Retinal pigment epithelial cell (primary cell): ENCODE results near the gene RTRAF.

Experiments
- DNase-seq: peaks from one replicate; pipeline ENCODE4 v3.0.0-alpha.2; 2010; ENCODE audit warnings: low read depth
- H3K4me3 ChIP-seq: 2 replicates; pipeline ENCODE4 v1.5.1; 2011; ENCODE audit warnings: mild to moderate bottlenecking, low read length, control low read depth, moderate library complexity
- TF ChIP-seq, protein P1 (sequence below): conservative IDR thresholded peaks from 2 replicates; pipeline ENCODE4 v1.5.1; 2011; ENCODE audit warnings: low read depth, low read length, control low read depth, inconsistent platforms

The RTRAF gene

DNA sequence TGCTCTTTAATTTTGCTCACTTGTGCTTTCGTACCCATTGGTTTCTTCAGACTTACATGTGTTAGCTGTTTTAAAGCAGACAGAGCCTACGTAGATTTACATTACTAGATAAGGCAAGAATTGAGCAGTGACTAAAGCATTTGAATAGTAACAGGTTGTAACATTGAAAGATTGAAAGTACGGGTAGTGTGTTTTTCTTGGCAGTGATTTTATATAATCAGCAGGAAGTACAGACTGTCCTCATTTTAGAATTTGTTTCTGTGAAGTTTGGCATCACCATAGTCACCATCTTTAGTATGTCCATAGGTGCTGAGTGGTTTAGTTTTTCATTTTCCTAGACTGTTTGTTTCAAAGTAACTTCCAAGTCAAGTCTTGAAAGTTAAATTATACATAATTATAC lies 14.0 kb downstream of the RTRAF start:
- TF ChIP-seq, protein P1, sequence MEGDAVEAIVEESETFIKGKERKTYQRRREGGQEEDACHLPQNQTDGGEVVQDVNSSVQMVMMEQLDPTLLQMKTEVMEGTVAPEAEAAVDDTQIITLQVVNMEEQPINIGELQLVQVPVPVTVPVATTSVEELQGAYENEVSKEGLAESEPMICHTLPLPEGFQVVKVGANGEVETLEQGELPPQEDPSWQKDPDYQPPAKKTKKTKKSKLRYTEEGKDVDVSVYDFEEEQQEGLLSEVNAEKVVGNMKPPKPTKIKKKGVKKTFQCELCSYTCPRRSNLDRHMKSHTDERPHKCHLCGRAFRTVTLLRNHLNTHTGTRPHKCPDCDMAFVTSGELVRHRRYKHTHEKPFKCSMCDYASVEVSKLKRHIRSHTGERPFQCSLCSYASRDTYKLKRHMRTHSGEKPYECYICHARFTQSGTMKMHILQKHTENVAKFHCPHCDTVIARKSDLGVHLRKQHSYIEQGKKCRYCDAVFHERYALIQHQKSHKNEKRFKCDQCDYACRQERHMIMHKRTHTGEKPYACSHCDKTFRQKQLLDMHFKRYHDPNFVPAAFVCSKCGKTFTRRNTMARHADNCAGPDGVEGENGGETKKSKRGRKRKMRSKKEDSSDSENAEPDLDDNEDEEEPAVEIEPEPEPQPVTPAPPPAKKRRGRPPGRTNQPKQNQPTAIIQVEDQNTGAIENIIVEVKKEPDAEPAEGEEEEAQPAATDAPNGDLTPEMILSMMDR = no peak
- no peak for DNase-seq
- no peak overlapping the region for H3K4me3 ChIP-seq

DNA sequence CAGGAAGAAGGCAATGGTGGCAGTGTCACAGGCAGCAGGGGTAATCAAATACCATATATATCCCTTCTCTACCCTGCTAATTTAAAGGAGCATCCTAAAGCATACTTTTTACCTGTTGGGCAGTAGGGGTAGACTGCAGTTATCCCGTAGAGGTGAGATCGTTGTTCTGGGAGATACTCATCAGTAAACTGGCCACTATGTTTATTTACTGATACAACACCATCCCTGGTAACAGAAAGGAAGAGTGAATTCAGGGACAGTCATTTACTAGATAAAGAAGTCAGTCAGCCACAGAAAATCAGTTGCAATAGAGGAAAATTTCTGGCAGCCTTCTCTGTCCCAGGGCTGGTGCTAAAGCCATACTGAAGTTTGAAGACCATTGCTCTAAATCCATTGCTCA lies 16.3 kb downstream of the RTRAF start:
- no peak overlapping the region for H3K4me3 ChIP-seq
- TF ChIP-seq, protein P1 = no peak
- no peak for DNase-seq

DNA sequence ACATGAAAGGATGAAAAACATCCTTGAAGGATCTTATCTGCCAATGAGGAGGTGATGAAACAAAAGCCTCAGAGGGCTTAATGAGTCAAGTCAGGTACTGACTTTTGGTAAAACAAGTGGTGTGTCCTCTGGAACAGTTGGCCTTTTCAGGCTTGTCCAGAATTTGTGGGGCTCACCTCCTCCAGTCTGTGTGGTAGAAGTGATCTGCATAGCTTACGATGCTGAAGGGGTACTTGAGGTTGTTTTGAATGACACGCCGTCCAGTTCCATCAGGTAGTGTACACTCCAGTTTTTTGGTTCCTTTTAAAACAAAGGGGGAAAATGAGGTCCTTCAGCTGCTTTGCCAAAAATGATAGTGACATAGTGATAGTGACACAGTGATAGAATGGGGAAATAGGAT lies 17.0 kb downstream of the RTRAF start:
- DNase-seq = no peak
- no peak overlapping the region for H3K4me3 ChIP-seq
- TF ChIP-seq, protein P1 = no peak

DNA sequence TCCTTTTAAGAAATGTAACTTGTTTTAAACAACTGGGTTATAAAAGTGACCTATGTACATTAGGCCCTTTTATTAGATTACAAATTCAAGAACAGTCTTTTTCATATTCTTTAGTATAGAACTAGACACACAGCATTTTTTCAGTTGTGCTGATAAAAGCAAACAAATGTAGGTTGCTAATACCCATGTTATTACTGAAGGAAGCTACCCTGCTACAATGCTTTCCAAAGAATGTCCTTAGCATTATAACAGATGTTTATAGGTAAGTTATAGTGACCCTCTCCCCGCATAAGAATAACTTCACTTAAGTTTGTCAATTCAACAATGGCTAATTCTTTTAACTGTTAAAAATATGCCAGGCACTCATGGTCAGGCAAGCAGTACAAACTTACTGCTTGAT lies 17.9 kb downstream of the RTRAF start:
- no peak for DNase-seq
- TF ChIP-seq, protein P1 = no peak
- no peak overlapping the region for H3K4me3 ChIP-seq

DNA sequence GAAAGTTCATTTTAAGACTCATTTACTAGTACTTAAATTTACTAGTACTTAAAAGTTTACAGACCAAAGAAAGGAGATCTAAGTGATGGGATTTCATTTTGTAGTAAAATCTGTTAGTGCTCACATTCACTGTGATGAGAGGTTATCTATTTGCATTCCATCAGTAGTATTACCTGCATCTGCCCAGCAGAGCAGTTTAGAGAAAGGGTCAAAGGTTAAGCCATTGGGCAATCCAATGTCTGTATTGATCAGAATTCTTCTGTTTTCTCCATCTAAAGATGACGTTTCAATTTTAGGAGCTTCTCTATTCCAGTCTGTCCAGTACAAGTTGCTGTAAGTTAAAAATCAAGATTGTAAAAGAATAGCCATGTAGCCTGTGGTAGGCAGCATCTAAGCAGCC lies 18.3 kb downstream of the RTRAF start:
- TF ChIP-seq, protein P1 = no peak
- H3K4me3 ChIP-seq = no peak overlapping the region
- no peak for DNase-seq

DNA sequence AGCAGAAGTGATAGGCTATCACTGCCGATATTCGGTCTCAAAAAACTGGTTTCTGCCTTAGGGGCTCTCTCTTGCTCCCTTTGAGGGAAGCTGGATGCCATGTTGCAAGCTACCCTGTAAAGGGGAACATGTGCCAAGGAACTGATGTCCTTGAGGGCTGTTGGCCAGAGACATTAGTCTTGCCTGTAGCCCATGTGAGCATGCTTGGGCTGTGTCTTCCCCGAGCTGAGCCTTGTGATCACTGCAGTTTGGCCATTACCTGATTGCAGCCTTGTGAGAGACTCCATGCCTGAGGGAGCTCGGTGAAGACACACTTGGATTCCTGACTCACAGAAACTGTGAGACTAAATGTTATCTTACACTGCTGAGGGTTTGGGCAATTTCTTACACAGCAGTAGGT lies 18.8 kb downstream of the RTRAF start:
- no peak overlapping the region for H3K4me3 ChIP-seq
- TF ChIP-seq, protein P1 = no peak
- DNase-seq = no peak

DNA sequence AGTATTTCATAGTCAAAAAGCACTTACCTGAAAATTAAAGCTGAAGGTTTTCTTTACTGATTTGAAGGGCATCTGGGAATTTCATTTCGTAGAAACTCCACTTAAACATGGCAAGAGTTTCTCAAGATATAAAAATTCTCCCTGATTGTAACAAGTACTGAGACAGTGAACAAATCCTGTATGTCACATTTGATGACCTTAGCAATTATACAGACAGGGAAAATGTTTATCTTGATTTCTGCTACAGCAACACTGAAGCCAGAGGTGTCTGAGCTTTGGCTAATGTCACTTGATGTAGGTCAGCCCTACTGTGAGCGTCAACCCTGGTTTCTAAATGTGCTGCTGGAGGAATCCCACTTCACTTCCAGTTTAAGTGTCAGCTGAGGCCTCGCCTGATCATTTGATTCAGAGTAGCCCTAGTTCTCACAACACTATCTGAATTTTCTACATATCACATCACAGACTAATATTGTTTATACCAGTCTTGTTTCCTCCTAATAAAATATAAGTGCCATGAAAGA lies 20.9 kb downstream of the RTRAF start:
- no peak overlapping the region for H3K4me3 ChIP-seq
- TF ChIP-seq, protein P1 = no peak
- DNase-seq = no peak
